Epidermal melanocyte (primary cell): ENCODE measurements around the gene IFNGR2.
A peak's percentile ranks its signal among the peaks of the same experiment; 100 is the strongest.
"Not testable (repeated sequence)": the region's sequence is repeated elsewhere in the genome, so short reads cannot be mapped to it uniquely, and the experiment has no call there.

Experiments used
- DNase-seq: peaks from one replicate; pipeline ENCODE4 v3.0.0; 2011; ENCODE audit warnings: low spot score; ENCODE audit not compliant: insufficient read length

IFNGR2 gene

DNA sequence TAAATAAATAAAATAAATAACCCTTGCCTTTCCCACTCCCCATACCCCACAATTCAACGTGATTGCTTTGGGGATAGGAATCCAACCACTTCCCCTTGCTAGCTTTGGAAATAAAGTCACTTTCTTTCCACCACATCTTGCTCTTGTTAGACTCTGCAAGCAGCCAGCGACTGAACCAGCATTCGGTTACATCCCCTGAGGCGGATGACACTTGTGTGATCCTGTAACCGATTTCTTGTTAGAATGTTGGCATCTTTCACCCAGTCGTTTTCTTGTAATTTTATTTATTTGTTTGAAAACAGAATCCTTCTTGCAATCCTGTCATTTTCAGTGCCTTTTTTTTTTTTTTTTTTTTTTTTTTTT, 1.6 kb upstream of the IFNGR2 start:
- DNase-seq: peak; percentile 36

DNA sequence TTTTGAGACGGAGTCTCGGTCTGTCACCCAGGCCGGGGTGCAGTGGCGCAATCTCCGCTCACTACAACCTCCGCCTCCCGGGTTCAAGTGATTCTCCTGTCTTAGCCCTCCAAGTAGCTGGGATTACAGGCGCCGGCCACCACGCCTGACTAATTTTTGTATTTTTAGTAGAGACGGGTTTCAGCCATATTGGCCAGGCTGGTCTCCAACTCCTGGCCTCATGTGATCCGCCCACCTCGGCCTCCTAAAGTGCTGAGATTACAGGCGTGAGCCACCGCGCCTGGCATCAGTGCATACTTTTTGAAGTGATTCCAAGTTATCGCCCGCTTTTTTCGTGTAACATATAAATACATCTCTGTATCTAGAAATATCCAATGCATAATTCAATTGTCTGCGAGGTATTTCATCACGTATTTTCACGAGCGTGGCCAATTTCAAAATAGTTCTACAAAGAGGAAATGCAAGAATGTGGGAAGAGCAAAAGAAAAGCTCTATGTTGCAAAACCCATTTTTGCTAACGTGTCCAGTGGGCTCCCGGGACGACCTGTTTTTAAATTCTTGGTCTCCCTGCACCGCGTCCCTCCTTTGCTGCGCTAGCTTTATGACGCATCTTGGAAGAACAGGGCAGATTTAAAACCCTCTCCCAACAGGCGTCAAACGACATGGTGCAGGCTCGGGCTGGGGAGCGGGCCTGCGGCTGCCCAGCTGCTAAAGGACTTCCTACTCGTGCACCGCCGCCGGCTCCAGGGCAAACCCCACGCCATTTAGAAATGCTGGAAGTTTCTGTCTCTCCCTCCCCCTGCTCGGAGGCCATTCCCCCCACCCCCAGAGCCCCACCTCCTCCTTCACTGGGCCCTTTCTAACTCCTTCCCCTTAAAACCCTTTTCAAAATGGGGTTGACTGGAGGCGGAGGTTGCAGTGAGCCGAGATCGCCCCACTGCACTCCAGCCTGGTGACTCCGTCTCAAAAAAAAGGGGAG, 923 bp upstream of the IFNGR2 start:
- DNase-seq: peak; percentile 57

DNA sequence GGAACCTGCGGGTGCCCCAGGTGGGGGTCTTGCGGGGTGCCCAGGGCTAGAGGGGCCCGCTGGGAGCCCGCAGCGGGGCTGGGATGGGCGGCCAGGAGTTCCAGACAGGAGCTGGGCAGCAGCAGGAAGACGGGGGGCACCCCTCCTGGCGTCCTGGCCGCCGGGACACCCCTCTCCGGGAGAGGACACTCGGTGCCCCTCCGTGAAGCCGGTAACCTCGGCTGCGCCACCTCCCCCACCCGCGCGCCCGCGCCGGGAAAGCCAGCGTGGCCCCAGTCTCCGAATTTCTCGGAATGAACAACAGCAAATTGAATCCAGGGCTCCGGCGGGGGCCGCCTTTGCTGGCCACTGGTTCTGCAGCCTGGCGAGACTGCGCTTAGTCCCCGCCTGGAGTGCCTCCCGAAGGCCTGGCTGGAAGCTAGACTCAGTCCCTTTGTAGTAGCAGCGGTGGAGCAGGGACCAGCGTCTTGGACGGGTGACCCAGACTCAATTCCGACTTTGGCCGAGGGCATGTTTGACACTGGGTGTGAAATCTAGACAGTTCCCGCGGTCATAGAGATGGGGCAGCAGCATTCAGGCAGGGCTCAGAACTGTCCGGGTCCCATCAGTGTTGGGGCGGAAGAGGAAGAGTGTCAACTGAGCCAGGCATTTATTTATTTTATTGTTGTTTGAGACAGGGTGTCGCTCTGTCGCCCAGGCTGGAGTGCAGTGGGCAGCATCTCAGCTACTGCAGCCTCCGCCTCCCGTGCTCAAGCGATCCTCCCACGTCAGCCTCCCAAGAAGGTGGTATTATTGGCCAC, 773 bp downstream of the IFNGR2 start:
- no peak for DNase-seq

DNA sequence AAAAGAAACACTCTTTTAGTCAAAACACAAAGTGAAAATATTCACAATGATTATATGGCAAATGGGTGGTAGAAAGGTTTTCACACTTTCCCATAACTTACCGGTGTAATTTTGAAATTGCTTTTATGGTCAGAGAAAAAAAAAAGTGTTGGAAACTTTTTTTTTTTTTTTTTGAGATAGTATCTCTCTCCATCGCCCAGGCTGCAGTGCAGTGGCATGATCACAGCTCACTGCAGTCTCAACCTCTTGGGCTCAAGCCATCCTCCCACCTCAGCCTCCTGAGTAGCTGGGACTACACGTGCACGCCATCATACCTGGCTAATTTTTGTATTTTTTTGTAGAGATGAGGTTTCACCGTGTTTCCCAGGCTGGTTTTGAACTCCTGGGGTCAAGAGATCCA, 3.3 kb downstream of the IFNGR2 start:
- no peak for DNase-seq

DNA sequence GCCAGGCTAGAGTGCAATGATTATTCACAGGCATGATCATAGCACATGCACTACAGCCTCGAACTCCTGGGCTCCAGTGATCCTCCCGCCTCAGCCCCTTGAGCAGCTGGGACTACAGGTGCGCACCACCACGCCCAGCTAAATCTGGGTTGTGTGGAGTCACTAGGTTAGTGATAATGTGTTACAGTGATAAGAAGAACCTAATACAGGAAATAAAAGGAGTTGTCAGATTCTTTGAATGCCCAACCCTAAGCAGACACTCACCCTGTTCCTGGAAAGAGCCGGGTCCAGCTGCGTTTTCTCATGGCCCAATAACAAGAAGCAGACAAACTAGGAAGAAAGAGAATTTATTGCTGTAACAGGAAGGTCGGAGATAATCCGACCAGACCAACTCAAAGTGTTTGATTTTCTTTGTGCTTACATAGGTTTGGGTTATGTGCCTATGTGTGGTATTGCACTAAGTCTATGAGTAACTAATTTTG, 8.8 kb downstream of the IFNGR2 start:
- DNase-seq: no peak

DNA sequence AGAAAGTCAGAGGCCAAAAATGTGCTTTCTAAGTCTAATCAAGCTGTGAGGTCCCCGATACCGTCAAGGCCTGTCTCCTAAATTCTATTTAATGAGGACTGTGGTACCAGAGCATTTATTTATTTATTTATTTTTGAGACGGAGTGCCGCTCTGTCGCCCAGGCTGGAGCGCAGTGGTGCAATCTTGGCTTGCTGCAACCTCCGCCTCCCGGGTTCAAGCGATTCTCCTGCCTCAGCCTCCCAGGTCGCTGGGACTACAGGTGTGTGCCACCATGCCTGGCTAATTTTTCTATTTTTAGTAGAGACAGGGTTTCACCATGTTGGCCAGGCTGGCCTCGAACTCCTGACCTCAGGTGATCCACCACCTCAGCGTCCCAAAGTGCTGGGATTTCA, 9.2 kb downstream of the IFNGR2 start:
- DNase-seq: not testable (repeated sequence)

DNA sequence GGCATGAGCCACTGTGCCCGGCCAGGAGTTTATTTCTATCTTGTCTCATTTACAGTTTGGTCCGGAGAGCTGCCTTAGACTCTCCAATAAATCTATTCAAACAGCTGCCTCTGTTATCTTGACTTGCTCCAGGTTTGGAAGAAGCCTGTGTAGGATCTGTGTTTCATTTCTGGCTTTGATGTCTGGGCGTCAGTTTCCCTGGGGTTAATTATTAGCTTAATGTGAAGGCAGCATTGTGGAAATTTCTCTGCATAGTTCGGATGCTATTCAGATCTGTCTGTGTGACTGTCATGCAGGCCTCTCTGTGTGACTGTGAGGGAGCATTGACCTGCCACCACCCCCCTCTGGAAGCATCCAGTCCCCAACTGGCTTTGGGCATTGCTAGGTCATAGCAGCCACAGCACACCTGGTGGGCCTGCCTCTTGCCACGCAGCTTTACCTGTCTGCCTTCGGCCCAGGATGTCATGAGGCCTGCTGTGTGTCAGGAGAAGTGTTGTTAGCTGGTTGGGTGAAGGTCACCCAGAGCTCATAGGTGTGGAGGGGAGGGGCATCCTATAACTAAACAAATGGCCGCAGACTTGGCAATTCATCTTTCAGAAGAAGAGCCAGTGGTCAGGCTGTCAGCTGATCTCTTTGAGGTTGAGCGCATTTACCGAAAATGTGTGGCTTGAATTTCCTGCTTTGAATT, 9.8 kb downstream of the IFNGR2 start:
- DNase-seq: no peak

DNA sequence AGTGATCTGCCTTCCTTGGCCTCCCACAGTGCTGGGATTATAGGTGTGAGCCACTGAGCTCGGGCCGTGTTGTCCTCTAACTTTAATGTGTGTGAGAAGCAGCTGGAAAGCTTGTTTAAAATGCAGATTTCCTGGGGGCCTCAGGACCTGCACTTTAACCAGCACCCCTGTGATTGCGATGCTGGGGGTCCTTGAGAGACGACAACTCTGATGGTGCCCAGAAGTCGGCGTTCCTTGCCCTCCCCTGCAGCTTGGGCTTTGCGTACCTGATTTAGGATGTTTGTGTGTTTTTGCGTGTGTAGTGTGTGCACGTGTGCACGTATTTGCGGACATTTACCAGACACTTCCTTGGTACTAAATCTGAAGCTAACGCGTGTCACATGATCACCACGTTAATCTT, 10.9 kb downstream of the IFNGR2 start:
- no peak for DNase-seq

DNA sequence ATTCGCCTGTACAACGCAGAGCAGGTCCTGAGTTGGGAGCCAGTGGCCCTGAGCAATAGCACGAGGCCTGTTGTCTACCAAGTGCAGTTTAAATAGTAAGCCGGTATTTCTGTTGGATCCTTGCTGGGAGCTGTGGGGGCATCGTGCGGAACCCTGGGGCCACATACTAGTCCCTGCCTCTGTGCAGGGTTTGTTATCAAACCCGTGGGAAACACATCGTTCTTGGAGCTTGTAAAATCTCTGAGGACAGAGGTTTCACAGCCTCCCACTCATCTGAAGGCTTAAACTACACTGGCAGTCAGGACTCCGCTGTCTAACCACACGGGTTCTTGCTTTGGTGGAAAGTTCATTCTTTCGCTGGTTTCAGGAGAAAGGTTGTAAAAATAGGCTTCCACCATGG, 11.7 kb downstream of the IFNGR2 start:
- no peak for DNase-seq

DNA sequence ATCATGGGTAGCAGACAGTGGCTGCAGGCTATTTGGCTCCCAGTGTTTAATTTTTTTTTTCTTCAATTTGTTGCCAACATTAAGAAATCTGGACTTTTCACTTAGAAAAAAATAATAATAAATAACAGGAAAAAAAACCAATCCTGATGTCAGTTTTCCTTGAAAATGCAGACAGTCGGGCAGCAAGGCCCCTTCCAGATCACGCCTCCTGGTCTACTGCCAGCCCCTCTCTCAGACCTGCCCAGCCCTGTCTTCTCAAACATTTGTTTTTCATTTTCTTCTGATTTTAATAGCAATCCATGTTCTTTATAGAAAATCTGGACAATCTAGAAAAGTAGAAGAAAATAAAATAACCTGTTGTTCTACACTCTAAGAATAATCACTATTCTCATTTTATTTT, 15.5 kb downstream of the IFNGR2 start:
- no peak for DNase-seq

DNA sequence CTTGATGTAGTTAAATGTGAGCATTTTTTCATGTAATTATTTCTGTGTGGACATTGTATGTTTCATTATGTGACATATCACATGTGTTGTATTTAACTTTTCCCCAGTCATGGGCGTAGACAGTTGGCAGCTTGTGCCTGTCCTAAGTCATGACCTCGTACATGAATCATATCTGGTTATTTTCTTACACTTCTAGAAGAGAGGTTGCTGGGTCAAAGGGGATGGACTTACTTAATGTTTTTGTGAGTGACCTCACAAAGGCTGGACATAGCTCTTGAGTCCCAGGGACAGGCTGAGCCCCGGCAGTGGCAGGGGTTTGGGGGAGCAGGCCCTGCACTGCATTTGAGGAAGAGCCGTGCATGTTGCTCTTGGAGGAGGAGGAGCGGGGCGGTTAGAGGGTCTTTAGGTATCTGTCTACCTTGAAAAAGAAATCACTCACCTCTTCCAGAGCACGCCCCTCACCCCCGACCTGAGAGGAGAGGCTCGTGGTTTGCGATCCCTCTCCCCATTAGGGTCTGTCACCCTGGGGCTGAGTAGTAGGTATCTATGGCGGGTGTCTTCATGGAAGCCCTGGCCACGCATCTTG, 16.4 kb downstream of the IFNGR2 start:
- DNase-seq: no peak

DNA sequence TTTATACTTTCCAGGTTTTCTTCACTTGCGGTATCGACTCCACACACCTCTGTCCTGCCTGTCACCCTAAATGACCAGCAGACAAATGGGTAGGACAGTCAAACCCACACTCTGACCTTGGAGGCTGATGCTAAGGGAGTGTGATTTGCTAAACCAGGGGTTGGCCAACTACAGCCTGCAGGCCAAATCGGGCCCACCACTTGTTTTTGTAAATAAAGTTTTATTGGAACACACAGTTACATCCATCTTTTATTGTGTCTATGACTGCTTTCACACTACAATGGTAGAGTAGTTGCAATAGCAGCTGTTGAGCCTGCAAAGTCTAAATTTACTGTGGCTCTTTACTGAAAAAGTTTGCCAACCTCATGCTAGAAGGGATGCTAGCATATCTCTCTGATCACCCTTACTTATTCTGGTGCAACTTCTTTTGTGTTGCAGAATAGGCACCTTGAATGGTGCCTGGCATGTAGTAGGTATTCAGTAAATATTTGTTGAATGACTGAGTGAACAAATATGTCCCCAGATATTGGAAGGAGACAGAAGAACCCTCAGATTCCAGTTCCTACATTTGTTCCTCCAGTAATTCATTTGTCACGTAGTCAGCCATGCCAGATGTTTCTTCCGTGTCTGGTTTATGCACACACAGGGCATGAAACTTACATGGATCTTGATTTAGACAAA, 18.6 kb downstream of the IFNGR2 start:
- DNase-seq: no peak

DNA sequence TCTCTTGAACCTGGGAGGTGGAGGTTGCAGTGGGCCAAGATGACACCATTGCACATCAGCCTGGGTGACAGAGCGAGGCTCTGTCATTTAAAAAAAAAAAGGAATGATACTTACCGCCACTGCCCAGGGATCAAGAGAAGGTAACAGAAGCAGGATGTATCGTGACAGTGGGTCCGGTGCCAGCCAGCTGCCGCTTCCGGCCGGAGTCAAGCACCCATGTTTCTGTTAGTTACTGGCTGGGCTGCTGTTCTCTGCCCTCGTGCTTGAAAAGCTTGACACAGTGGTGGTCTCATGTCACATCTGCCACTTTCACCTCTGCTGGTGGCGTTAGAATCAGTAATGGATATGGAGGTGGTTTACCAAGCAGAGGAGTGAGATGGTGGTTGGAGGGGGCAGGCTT, 21.0 kb downstream of the IFNGR2 start:
- no peak for DNase-seq

DNA sequence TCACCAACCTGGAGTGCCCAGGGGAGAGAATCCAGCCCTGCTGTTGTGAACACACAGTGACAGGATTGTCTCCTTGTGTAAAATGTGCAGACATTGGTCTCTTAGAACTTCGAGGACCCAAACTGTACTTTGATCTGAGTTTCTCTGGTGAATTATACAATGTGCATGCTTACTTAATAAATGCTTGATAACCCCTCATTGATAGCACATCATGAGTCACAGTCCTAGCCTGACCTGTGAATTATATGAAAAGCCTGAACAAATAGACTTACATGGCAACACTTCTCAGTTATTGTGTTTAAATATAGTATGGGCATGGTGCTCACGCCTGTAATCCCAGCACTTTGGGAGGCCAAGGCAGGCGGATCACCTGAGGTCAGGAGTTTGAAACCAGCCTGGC, 22.6 kb downstream of the IFNGR2 start:
- no peak for DNase-seq

DNA sequence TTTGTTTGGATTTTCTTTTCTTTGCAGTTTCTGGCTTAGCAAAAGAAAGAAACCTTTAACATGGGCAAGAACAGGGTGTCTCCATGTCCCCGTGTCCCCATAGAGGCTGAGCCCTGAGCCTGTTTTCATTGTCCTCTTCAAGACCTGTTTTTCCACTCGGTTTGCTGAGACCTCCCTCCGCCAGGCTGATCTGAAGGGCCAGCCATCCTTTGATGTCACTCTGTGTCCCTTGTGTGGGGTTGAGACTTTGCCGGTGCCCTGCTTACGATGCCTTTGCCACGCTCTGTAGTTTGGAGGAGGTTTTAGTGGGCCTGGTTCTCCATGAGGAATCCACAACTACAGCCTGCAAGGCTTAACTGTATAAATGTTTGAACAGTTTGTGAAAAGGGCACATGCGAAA, 23.8 kb downstream of the IFNGR2 start:
- DNase-seq: no peak

DNA sequence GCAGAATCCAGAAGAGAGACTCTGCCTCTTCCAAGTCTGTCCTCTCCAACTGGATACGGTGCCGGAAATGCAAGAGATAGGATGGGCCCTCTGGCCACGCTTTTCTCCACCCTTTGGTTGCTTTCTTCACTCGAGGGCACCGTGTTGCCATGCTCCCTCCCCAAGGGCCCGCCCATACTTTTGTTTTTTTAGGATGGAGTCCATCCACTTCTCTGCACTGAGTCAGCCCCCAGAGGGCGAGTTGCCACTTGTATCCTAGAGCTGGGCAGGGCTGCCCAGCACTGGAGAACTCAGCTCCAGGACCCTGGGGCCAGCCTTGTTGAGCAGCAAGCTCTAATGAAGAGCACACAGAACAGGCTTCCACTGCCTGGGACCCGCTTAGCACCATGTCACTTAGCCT, 25.5 kb downstream of the IFNGR2 start:
- DNase-seq: no peak

DNA sequence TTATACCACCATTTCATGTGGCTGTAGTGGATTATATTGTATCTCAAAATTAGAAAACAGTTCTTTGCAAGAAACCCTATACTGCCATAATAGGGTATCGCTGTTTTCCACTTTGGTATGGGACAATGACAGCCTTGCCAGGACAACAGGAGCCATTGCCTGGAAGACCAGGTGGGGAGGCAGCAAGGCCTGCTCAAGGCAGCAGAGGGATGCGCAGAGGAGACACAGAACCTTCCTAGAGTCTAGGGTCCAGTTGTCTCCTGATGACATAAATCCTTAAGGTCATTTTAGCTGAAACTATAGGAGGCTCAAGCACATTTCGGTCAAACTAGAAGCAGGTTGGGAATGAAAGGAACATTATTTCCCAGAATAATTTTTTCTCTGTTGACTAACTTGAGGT, 27.6 kb downstream of the IFNGR2 start:
- DNase-seq: no peak

DNA sequence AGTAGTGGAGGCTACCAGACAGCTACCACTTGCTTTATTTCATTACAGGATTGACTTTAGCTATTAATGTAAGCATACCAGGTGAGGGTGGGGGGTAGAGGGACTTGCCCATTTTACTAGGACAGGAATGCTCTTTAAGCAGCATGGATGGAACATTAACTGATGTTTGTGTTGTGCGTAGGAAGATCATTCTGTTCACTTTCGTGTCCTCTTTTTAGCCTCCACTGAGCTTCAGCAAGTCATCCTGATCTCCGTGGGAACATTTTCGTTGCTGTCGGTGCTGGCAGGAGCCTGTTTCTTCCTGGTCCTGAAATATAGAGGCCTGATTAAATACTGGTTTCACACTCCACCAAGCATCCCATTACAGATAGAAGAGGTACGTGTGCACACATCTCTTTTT, 29.3 kb downstream of the IFNGR2 start:
- DNase-seq: no peak

DNA sequence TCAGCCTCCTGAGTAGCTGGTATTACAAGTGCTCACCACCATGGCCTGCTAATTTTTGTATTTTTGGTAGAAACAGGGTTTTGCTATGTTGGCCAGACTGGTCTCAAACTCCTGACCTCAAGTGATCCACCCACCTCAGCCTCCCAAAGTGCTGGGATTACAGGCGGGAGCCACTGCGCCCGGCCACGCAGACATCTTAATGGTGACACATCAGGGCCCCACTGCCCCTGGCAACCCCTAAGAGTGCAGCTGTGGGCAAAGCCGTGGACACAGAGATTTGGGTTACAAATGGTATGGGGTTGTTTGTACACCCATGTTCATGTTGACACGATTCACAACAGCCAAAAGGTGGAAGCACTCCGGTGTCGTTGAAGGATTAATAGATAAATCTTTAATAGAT, 29.8 kb downstream of the IFNGR2 start:
- DNase-seq: no peak

DNA sequence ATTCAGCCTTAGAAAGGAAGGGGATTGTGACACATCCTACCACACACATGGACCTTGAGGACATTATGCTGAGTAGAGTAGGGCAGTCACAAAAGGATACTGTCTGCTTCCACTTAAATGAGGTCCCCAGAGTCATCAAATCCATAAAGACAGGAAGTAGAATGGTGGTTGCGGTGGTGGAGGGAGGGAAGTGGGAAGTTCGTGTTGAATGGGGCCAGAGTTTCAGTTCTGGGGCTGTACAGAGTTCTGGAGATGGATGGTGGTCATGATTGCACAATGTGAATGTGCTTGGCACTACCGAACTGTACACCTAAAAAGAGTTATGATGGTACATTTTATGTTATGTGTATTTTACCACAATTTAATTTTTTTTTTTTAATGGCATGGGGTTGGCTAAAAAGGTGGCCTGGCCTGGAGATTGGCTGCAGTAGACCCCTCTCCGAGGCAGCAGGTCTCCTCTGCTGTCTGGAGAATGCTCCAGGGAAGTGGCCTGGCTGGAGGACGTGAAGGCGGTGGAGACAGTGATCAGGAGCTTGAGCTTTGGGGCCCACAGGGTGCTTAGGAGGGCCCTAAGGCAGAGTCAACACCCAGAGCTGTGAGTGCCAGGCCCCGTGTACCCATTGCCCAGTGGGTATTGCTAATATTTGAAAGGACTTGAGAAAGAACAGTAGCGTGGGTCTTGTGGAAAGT, 30.4 kb downstream of the IFNGR2 start:
- no peak for DNase-seq
